Suprapubic skin (tissue), 4 donors: ENCODE data around the gene WSB2. TPM values are rescaled to one million over a fixed set of nuclear protein-coding genes. Genes with fewer than 3 reads are reported as not detected.
"Not testable (repeated sequence)": the region's sequence is repeated elsewhere in the genome, so short reads cannot be mapped to it uniquely, and the experiment has no call there.

Experiments used
- DNase-seq, 2 donors: peaks; one replicate each; pipeline ENCODE4 v3.0.0-alpha.2; 2019; ENCODE audit warnings: low spot score in 2 of 2
- H3K27ac ChIP-seq: fragments of 200-600 bp; sonication (generic); one replicate; pipeline ENCODE4 v1.5.1; 2019
- H3K27me3 ChIP-seq: fragments of 200-600 bp; sonication (generic); one replicate; pipeline ENCODE4 v1.5.1; 2019
- H3K36me3 ChIP-seq: fragments of 200-600 bp; sonication (generic); one replicate; pipeline ENCODE4 v1.5.1; 2019
- H3K4me1 ChIP-seq: fragments of 200-600 bp; sonication (generic); one replicate; pipeline ENCODE4 v1.5.1; 2019
- H3K4me3 ChIP-seq: fragments of 200-600 bp; sonication (generic); one replicate; pipeline ENCODE4 v1.5.1; 2019; ENCODE audit warnings: mild to moderate bottlenecking
- H3K9me3 ChIP-seq: fragments of 200-600 bp; sonication (generic); one replicate; pipeline ENCODE4 v1.5.1; 2019
- CTCF ChIP-seq, 2 donors: fragments of 200-600 bp in 1 of 2; fragments of 450-650 bp in 1 of 2; sonication (generic) in 1 of 2; IDR thresholded peaks; one replicate each; pipeline ENCODE4 v1.5.1; 2016 to 2019; ENCODE audit warnings: antibody characterized with exemption in 2 of 2, mild to moderate bottlenecking in 1 of 2, moderate library complexity in 1 of 2
- EP300 ChIP-seq: sonication (generic); formaldehyde crosslinking; IDR thresholded peaks from one replicate; pipeline ENCODE4 v1.6.1; 2017; ENCODE audit warnings: antibody characterized with exemption
- POLR2A ChIP-seq, 2 donors: fragments of 450-650 bp; IDR thresholded peaks; one replicate each; pipeline ENCODE4 v1.6.1; 2017; ENCODE audit warnings: antibody characterized with exemption in 2 of 2, mild to moderate bottlenecking in 2 of 2, moderate library complexity in 2 of 2
- POLR2AphosphoS5 ChIP-seq, 3 donors: sonication (generic); formaldehyde crosslinking; IDR thresholded peaks; one replicate each; pipeline ENCODE4 v1.6.1; 2017; ENCODE audit warnings: antibody characterized with exemption in 3 of 3
- WGBS: methylation state at CpG from one replicate; pipeline ENCODE4 v1.1.5; 2018; 5-methylcytosine and 5-hydroxymethylcytosine counted together
- total RNA-seq, 4 donors: library from RNA; depleted of rRNA; stranded (reverse); fragments of >200 nt; gene quantifications; one replicate each; pipeline ENCODE4 v1.1.0, GENCODE V29; 2016

Gene WSB2
- total RNA-seq, 4 donors from 2014 or later: 46.0 to 74.3 (median 60.7) TPM

- Histone ChIP-seq H3K36me3 (peaks cover 72% of the 10 kb centered on the region), H3K4me1 (peaks cover 1% of the 10 kb centered on the region), H3K4me3 (no peak overlapping the region), H3K9me3 (no peaks in the 10 kb centered on the region), H3K27me3 (no peaks in the 10 kb centered on the region), H3K27ac (no peak overlapping the region)
- TF ChIP-seq CTCF (IDR thresholded peaks at IDR 0.05) (no peak), POLR2AphosphoS5 (IDR thresholded peaks at IDR 0.05) (no peak), POLR2A (IDR thresholded peaks at IDR 0.05) (no peak), EP300 (no peak)
- WGBS: 87% methylated on average over 9 of the region's 9 CpGs
- DNase-seq: no peak
These were observed 37.6 kb downstream of the WSB2 start for GRCh38 chr12:118023301-118023860.

GRCh38 chr12:118022728-118023109 is 38.3 kb downstream of the WSB2 start:
- H3K4me1 ChIP-seq: peaks cover 8% of the 10 kb centered on the region
- H3K36me3 ChIP-seq: peaks cover 65% of the 10 kb centered on the region
- no peak for DNase-seq
- H3K9me3 ChIP-seq: no peaks in the 10 kb centered on the region
- no peak overlapping the region for H3K4me3 ChIP-seq
- no peak for TF ChIP-seq POLR2A (IDR thresholded peaks at IDR 0.05)
- no peak for TF ChIP-seq EP300
- no peak for TF ChIP-seq POLR2AphosphoS5 (IDR thresholded peaks at IDR 0.05)
- no peak for TF ChIP-seq CTCF (IDR thresholded peaks at IDR 0.05)
- no peaks in the 10 kb centered on the region for H3K27me3 ChIP-seq
- H3K27ac ChIP-seq: no peak overlapping the region
- WGBS: 98% methylated on average over 3 of the region's 3 CpGs

- not testable (repeated sequence) for H3K4me3 ChIP-seq, H3K9me3 ChIP-seq, H3K27me3 ChIP-seq, DNase-seq, H3K27ac ChIP-seq
- WGBS: 93% methylated on average over 13 of the region's 13 CpGs
- peaks cover 60% of the 10 kb centered on the region for H3K36me3 ChIP-seq
- H3K4me1 ChIP-seq: peaks cover 13% of the 10 kb centered on the region
These were observed 38.8 kb downstream of the WSB2 start for GRCh38 chr12:118022097-118022727.

- DNase-seq: no peak
- Histone ChIP-seq H3K4me3 (no peak overlapping the region), H3K27ac (no peak overlapping the region), H3K4me1 (peaks cover 21% of the 10 kb centered on the region), H3K36me3 (peaks cover 40% of the 10 kb centered on the region), H3K9me3 (no peaks in the 10 kb centered on the region), H3K27me3 (no peaks in the 10 kb centered on the region)
- TF ChIP-seq CTCF (IDR thresholded peaks at IDR 0.05) (no peak), EP300 (no peak), POLR2AphosphoS5 (IDR thresholded peaks at IDR 0.05) (no peak), POLR2A (IDR thresholded peaks at IDR 0.05) (no peak)
- 77% methylated on average over 1 of the region's 1 CpG for WGBS
These were observed 40.9 kb downstream of the WSB2 start for GRCh38 chr12:118020036-118020435.

GRCh38 chr12:118017926-118018325 is 43.1 kb downstream of the WSB2 start:
- no peak for DNase-seq
- no peak for TF ChIP-seq POLR2AphosphoS5 (IDR thresholded peaks at IDR 0.05)
- H3K27ac ChIP-seq: no peak overlapping the region
- peaks cover 30% of the 10 kb centered on the region for H3K36me3 ChIP-seq
- no peaks in the 10 kb centered on the region for H3K27me3 ChIP-seq
- peaks cover 21% of the 10 kb centered on the region for H3K4me1 ChIP-seq
- H3K9me3 ChIP-seq: no peaks in the 10 kb centered on the region
- H3K4me3 ChIP-seq: no peak overlapping the region

GRCh38 chr12:118016424-118017264 is 44.3 kb downstream of the WSB2 start, which contains the start of gene RFC5:
RFC5 (plus strand) TSS chr12:118016703; CDS start chr12:118016828, 125 bp downstream.
- Histone ChIP-seq H3K27ac (no peak within 1 kb of the TSS), H3K9me3 (no peaks in the 10 kb centered on the region), H3K36me3 (peaks cover 22% of the 10 kb centered on the region), H3K4me3 (peak within 1 kb of the TSS; percentile 82), H3K4me1 (peaks cover 21% of the 10 kb centered on the region), H3K27me3 (no peaks in the 10 kb centered on the region)
- TF ChIP-seq POLR2AphosphoS5 (IDR thresholded peaks at IDR 0.05) (peak in 1 of 3 donors; percentile 74), CTCF (IDR thresholded peaks at IDR 0.05) (no peak), EP300 (no peak), POLR2A (IDR thresholded peaks at IDR 0.05) (no peak)
- peak; percentile 98 to 99 for DNase-seq
- WGBS: under 1% methylated on average over 29 of the region's 61 CpGs
